HUES48 (cell line): ENCODE measurements around the gene REV1.

ENCODE experiments used
- H3K27ac ChIP-seq: one replicate; pipeline ENCODE4 v1.7.0; 2013; ENCODE audit warnings: low read depth, low read length, inconsistent platforms
- H3K27me3 ChIP-seq: 2 replicates; pipeline ENCODE4 v1.6.1; 2013; ENCODE audit warnings: mild to moderate bottlenecking, low read length; ENCODE audit not compliant: control insufficient read depth, insufficient read depth
- H3K36me3 ChIP-seq: 2 replicates; pipeline ENCODE4 v1.6.1; 2013; ENCODE audit warnings: low read length; ENCODE audit not compliant: control insufficient read depth, insufficient read depth
- H3K4me1 ChIP-seq: 2 replicates; pipeline ENCODE4 v1.6.1; 2013; ENCODE audit warnings: mild to moderate bottlenecking, low read length; ENCODE audit not compliant: control insufficient read depth, insufficient read depth
- H3K4me3 ChIP-seq: 2 replicates; pipeline ENCODE4 v1.5.1; 2013; ENCODE audit warnings: mild to moderate bottlenecking, low read depth, low read length
- H3K9ac ChIP-seq: 2 replicates; pipeline ENCODE4 v1.6.1; 2013; ENCODE audit warnings: mild to moderate bottlenecking, low read depth, low read length, moderate library complexity
- H3K9me3 ChIP-seq: 2 replicates; pipeline ENCODE4 v1.6.1; 2013; ENCODE audit warnings: low read length; ENCODE audit not compliant: control insufficient read depth, insufficient read depth

The REV1 gene

DNA sequence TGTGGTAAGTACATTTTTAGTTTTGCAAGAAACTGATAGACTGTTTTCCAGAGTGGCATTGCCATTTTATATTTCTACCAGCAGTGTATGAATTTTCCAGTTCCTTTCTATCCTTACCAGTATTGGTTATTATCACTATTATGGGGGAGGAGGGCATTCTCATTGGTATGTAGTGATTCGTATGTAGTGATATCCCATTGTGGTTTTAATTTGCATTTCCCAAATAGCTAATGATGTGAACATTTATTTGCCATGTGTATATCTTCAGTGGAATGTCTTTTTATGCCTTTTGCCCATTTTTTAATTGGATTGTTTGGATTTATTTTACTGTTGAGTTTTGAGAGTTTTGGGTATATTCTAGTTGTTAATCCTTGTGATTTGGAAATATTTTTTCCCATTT is 135.7 kb downstream of the REV1 start:
- no peaks in the 10 kb centered on the region for H3K27me3 ChIP-seq
- peaks cover 12% of the 10 kb centered on the region; the same call in 1 of the 2 replicates for H3K4me1 ChIP-seq
- no peak overlapping the region for H3K4me3 ChIP-seq
- H3K36me3 ChIP-seq, result no peaks in the 10 kb centered on the region
- H3K9ac ChIP-seq, result no peak overlapping the region
- no peak overlapping the region for H3K27ac ChIP-seq
- no peaks in the 10 kb centered on the region for H3K9me3 ChIP-seq
